ENCODE measurements around the gene LRRC4B. TPM values are rescaled to one million over a fixed set of nuclear protein-coding genes. Genes with fewer than 3 reads are reported as not detected.

Gene LRRC4B
- total and polyA plus RNA-seq, 2 donors from 2014 or later, result 1.2 to 2.6 TPM

DNA sequence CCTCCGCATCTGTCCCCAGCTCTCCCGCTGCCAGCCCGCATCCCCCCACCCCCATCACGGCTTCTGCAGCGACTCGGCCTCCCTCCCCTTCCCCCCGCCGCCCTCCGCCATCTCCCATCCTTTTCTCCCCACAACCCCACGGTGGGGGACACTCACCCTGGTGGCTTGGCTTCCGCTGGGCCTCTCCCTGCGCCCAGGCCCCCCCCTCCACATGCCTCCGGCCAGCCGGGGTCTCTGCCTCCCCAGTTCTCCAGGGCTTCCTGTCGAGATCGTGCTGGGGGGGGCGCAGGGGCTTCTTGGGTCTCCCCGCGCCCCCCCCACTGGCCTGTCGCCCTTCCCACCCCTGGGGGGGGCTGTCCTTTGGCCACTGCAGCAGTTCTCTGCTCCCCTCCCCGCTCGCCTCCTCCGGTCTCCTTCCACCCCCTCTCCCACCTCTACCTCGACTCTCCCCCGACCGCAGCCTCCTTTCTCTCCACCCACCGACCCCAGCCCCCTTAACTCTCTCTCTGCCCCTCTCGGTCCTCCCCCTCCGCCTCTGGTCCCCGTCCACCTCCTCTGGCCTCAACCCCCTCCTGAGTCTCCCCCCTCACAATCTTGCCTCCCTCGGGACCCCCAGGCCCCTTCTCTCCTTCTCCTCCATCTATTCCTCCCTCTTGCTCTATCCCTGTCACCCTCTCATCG, 17.1 kb downstream of the LRRC4B start:
- FAIRE-seq (no peak), DNase-seq (peak in 2 of 5 donors; percentile 53 to 73)
- Histone ChIP-seq H3K4me3 (ENCODE audit: low read length in 3 of 3) (no peak overlapping the region), H3K4me1 (ENCODE audit: control insufficient read depth in 2 of 3, insufficient read depth in 2 of 3, low read depth in 1 of 3, low read length in 3 of 3) (no peaks in the 10 kb centered on the region), H3K9me3 (ENCODE audit: control insufficient read depth in 2 of 3, insufficient read depth in 1 of 3, low read length in 3 of 3) (no peaks in the 10 kb centered on the region), H3K27me3 (ENCODE audit: control insufficient read depth, insufficient read depth, low read length) (no peaks in the 10 kb centered on the region), H3K36me3 (ENCODE audit: control insufficient read depth in 2 of 3, insufficient read depth in 3 of 3, low read length in 3 of 3) (no peaks in the 10 kb centered on the region), H3K9ac (ENCODE audit: low read length in 3 of 3) (no peak overlapping the region), H3K27ac (ENCODE audit: low read depth in 2 of 2, low read length in 2 of 2) (no peak overlapping the region)
- intact Hi-C loops (cut with DNase I), result no loop called here
- TF ChIP-seq, protein P1, sequence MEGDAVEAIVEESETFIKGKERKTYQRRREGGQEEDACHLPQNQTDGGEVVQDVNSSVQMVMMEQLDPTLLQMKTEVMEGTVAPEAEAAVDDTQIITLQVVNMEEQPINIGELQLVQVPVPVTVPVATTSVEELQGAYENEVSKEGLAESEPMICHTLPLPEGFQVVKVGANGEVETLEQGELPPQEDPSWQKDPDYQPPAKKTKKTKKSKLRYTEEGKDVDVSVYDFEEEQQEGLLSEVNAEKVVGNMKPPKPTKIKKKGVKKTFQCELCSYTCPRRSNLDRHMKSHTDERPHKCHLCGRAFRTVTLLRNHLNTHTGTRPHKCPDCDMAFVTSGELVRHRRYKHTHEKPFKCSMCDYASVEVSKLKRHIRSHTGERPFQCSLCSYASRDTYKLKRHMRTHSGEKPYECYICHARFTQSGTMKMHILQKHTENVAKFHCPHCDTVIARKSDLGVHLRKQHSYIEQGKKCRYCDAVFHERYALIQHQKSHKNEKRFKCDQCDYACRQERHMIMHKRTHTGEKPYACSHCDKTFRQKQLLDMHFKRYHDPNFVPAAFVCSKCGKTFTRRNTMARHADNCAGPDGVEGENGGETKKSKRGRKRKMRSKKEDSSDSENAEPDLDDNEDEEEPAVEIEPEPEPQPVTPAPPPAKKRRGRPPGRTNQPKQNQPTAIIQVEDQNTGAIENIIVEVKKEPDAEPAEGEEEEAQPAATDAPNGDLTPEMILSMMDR (IDR thresholded peaks at IDR 0.05; ENCODE audit: borderline replicate concordance, extremely low read depth, insufficient read depth), result no peak

DNA sequence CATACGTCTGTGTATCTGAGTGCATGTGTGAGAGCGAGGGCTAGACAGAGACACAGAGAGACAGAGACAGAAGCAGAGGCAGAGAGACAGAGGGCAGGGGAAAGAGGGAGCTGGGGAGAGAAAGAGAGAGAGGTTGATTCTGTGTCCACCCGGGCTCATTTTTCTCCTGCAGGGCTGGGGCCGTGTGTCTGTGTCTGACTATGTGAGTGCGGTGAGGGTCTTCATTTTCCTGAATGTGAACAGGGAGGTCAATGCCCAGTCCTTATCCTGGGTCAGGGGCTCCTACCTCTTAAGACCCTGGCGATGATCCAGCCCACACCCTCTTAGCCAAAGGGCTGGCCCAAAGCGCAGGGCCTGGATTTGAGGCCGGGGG, 17.7 kb downstream of the LRRC4B start:
- DNase-seq, result no peak
- TF ChIP-seq, protein P1 (IDR thresholded peaks at IDR 0.05; ENCODE audit: borderline replicate concordance, extremely low read depth, insufficient read depth), result no peak
- no peak overlapping the region for H3K9ac ChIP-seq (ENCODE audit: low read length in 3 of 3)
- H3K4me1 ChIP-seq (ENCODE audit: control insufficient read depth in 2 of 3, insufficient read depth in 2 of 3, low read depth in 1 of 3, low read length in 3 of 3), result no peaks in the 10 kb centered on the region
- intact Hi-C loops (cut with DNase I), result no loop called here
- no peak overlapping the region for H3K4me3 ChIP-seq (ENCODE audit: low read length in 3 of 3)
- FAIRE-seq, result no peak
- H3K27ac ChIP-seq (ENCODE audit: low read depth in 2 of 2, low read length in 2 of 2), result no peak overlapping the region
- no peaks in the 10 kb centered on the region for H3K36me3 ChIP-seq (ENCODE audit: control insufficient read depth in 2 of 3, insufficient read depth in 3 of 3, low read length in 3 of 3)
- H3K9me3 ChIP-seq (ENCODE audit: control insufficient read depth in 2 of 3, insufficient read depth in 1 of 3, low read length in 3 of 3), result no peaks in the 10 kb centered on the region
- H3K27me3 ChIP-seq (ENCODE audit: control insufficient read depth, insufficient read depth, low read length), result no peaks in the 10 kb centered on the region

DNA sequence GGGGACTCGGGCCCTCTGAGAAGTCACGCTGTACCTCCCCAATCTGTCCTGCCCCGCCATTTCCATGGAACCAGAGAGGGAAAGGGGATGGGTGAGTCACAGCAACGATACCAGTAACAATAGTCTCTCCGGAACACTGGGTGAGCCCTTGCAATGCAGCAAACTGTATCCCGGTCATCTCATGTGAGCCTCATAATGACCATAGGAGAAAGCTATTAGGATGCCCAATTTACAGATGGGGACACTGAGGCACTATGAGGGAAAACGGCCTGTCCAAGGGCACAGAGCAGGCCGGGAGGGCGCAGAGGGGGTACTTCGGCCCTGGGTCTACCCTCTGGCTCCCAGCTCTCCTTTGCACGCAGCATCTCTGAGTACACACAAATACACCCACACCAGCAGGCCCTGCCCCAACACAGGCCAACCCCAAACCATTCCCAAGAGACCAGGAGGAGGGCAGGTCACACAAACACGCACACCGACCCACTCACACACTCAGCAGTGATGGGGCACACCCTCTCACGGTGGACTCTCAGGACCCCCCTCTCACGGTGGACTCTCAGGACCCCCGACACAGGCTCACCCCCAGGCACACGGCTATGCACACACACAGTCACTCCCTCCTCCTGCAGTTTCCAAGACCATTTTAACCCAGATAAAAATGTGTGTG, 18.2 kb downstream of the LRRC4B start:
- DNase-seq (peak in 1 of 5 donors; percentile 31), FAIRE-seq (no peak)
- intact Hi-C loops (cut with DNase I), result no loop called here
- no peak overlapping the region for H3K9ac ChIP-seq (ENCODE audit: low read length in 3 of 3)
- no peaks in the 10 kb centered on the region for H3K27me3 ChIP-seq (ENCODE audit: control insufficient read depth, insufficient read depth, low read length)
- no peak overlapping the region for H3K4me3 ChIP-seq (ENCODE audit: low read length in 3 of 3)
- TF ChIP-seq, protein P1 (IDR thresholded peaks at IDR 0.05; ENCODE audit: borderline replicate concordance, extremely low read depth, insufficient read depth), result no peak
- H3K4me1 ChIP-seq (ENCODE audit: control insufficient read depth in 2 of 3, insufficient read depth in 2 of 3, low read depth in 1 of 3, low read length in 3 of 3), result no peaks in the 10 kb centered on the region
- H3K27ac ChIP-seq (ENCODE audit: low read depth in 2 of 2, low read length in 2 of 2), result no peak overlapping the region
- H3K36me3 ChIP-seq (ENCODE audit: control insufficient read depth in 2 of 3, insufficient read depth in 3 of 3, low read length in 3 of 3), result no peaks in the 10 kb centered on the region
- H3K9me3 ChIP-seq (ENCODE audit: control insufficient read depth in 2 of 3, insufficient read depth in 1 of 3, low read length in 3 of 3), result no peaks in the 10 kb centered on the region
